GM19324 (cell line): ENCODE results near the gene TMEM203.

Experiments used
- ATAC-seq: cut with Tn5 transposase; IDR thresholded peaks from one replicate; pipeline ENCODE4 v1.9.1; 2021; ENCODE audit warnings: mild to moderate bottlenecking, moderate library complexity; ENCODE audit not compliant: unreplicated experiment, low FRiP score

TMEM203 gene

DNA sequence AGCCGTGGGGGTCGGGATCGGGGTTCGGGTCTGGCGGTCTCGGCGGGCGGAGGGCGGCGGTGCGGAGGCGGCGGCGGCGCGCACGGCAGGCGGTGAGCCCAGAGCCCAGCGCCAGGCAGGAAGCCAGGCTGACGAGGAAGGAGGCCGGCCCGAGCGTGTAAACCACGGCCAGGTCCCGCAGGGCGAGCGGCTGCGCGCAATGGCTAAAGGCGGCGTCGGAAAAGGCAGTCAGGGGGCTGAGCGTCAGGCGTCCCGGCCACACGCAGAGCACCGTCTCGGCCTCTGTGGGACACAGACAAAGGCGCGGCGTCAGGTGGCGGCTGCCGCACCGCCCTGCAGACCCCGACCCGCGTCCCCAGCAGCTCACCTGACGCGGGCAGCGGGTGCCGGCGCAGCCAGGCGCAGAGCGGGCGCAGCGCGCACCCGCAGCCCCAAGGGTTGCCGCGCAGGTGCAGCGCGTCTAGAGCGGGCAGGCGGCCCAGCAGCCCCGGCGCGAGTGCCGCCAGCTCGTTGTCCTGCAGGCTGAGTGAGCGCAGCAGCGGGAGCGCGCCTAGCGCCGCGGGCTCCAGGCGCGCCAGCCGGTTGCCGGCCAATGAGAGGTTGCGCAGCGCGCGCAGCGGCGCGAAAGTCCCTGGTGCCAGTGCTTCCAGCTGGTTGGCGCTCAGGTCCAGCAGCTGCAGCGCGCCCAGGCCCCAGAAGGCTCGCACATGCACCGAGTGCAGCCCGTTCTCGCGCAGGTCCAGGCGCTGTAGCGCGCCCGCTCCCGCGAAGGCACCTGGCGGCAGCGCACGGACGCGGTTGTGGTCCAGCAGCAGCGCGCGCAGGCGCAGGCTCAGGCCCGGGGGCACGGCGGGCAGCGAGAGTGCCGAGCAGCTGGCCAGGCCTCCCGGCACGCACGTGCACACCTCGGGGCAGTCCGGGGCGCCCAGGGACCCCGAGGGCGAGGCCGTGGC lies 36.3 kb downstream of the TMEM203 start:
- ATAC-seq = no peak

GRCh38 chr9:137168573-137168903 lies 36.9 kb downstream of the TMEM203 start:
- no peak for ATAC-seq

GRCh38 chr9:137167747-137168572 lies 37.5 kb downstream of the TMEM203 start:
- no peak for ATAC-seq

GRCh38 chr9:137167277-137167746 lies 38.1 kb downstream of the TMEM203 start:
- ATAC-seq = no peak

- ATAC-seq = no peak
These were observed 38.8 kb downstream of the TMEM203 start for GRCh38 chr9:137166380-137167229.

DNA sequence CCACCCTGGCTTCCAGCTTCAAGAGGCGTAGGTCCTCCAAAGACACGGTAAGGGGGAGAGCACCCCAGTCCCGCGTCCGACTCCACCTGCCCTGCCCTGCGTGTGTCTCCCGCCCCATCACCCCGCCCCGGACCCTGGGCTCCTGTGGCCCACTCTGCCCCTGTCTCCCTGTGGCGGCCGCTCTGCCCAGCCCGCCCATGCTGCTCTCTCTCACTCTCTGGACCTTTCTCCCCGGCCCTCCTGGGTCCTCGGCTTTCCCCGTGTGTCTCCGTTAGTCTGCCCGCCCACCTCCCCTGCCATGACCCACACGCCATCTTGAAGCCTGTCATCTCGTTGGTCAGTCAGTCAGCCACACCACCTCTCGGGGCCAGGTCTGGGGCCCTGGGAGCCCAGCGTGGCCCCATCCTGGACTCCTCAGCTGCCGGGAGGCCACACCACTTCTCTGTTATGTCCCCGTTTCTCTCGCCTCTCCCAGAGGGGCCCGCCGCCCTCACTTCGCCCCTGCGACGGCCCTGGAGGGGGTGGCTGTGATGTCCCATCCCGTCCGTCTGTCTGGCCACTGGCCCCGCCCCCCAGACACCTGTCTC lies 40.1 kb downstream of the TMEM203 start:
- ATAC-seq = no peak

GRCh38 chr9:137164370-137165249 lies 40.8 kb downstream of the TMEM203 start:
- ATAC-seq = no peak

- no peak for ATAC-seq
These were observed 41.6 kb downstream of the TMEM203 start for GRCh38 chr9:137163805-137164204.

- no peak for ATAC-seq
These were observed 42.1 kb downstream of the TMEM203 start for GRCh38 chr9:137163365-137163715.

- ATAC-seq = no peak
These were observed 42.7 kb downstream of the TMEM203 start for GRCh38 chr9:137162505-137163364.

DNA sequence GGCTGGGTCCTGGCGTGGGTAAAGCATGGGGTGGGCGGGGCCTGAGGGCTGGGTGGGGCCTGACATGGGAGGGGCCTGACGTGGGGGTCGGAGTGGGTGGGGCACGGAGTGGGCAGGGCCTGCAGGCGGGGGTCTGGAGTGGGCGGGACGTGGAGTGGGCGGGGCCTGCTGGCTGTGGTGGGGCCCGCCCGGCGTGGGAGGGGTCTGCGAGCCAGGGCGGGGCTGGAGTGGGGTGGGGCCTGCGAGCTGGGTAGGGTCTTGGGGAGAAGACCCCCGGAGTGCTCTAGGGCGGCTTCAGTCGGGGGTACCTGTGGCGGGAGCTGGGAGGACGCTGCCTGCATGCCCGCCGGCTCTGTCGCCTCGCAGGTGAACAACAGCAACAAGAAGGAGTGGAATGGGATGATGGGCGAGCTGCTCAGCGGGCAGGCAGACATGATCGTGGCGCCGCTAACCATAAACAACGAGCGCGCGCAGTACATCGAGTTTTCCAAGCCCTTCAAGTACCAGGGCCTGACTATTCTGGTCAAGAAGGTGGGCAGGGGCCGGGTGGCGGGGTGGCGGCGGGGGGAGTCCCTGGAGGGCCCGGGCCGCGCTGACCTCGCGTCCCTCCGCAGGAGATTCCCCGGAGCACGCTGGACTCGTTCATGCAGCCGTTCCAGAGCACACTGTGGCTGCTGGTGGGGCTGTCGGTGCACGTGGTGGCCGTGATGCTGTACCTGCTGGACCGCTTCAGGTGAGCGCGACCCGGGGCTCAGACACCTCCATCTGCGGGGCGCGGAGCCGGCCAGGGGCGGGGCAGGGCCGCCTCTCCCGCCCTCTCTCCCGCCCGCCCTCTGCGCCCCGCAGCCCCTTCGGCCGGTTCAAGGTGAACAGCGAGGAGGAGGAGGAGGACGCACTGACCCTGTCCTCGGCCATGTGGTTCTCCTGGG lies 43.6 kb downstream of the TMEM203 start:
- no peak for ATAC-seq

GRCh38 chr9:137160716-137161557 lies 44.5 kb downstream of the TMEM203 start:
- ATAC-seq = no peak

DNA sequence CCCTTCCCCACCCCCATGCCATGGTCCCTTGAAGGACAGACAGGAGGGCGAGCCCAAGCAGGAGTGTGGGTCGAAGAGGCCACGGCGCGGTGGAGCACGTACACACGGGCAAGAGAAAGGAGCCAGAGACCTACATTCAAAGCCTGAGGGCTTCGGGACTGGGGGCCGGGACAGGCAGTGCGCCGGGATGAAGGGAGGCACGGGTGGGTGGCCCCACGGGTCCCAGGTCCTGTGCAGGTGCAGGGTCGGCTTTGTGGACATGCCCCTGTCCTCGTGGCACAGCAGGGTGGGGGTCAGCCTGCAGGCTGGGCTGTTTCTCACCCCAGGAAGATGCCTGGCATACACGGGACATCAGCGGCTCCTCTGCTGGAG lies 45.4 kb downstream of the TMEM203 start:
- ATAC-seq = no peak

DNA sequence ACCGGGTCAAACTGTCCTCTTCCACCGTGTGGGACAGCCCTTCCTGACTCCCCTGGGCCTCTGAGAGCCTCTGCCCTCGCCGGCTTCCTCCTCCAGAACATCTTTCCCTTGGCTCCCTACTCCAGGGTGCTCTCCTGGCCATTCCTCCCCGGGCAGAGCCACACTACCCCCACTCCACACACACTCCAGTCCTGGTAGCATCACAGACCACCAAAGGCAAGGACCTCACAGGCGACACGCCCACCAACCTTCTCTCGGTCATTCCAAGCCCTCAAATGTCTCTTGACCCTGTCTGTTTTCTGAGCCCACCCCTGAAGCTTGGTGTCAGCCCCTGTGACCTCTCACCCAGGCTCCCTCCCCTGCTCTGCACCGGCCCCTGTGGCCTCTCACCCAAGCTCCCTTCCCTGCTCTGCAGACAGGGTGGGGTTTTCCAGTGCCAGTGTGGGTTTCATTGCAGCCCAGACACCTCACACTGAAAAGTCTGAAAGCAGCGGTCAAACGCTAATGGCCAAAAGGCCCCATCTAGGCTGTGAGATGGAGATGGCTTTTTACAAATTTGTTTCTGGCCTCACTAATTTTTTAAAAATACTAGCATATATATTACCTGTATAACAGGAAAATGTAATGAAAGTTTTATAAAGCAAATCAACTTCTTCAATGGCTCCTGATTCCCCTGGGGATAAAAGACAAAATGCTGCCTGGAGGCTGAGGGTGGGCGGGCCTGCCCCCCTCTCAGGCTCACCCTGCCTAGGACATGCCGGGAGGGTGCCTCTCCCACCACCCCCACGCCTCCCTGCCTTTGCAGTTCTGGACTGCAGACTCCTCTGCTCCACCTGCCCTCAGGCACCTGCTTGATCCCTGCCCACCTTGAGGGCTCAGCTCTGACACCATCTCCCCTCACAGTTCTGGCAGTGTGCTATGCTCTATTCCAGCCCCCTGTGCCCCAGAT lies 46.1 kb downstream of the TMEM203 start:
- no peak for ATAC-seq

DNA sequence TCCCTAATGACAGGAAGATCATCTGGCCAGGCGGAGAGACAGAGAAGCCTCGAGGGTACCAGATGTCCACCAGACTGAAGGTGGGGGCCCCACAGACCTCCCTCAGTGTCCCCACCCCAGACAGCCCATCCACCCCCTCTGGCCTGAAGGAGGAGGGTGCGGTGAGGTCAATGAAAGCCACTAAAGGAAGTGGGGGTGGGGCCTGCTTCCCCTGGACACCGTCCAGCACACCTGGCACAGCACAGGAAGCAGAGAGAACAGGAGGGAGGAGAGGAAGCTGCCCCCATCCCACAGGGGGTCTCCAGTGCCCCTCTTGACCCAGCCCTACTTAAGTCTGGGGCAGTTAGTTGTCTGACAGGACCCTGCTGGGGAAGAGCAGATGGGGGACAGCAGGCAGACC lies 46.8 kb downstream of the TMEM203 start:
- ATAC-seq = no peak
